NCI-H748 (cell line): ENCODE measurements around the gene NDUFB10.
"Not testable (repeated sequence)": the region's sequence is repeated elsewhere in the genome, so short reads cannot be mapped to it uniquely, and the experiment has no call there.

Source experiments
- DNase-seq: peaks from one replicate; lab custom pipeline; 2025; ENCODE audit not compliant: unreplicated experiment; lab: John Stamatoyannopoulos, UW

NDUFB10 gene

GRCh38 chr16:1959269-1960039, at the start of gene NDUFB10:
Gene NDUFB10, plus strand, starts transcription at chr16:1959538. Its CDS starts 87 bp downstream, at chr16:1959625.
- DNase-seq: peak; percentile 86

GRCh38 chr16:1909561-1910231, 49.6 kb upstream of the NDUFB10 start:
- peak; percentile 65 for DNase-seq

DNA sequence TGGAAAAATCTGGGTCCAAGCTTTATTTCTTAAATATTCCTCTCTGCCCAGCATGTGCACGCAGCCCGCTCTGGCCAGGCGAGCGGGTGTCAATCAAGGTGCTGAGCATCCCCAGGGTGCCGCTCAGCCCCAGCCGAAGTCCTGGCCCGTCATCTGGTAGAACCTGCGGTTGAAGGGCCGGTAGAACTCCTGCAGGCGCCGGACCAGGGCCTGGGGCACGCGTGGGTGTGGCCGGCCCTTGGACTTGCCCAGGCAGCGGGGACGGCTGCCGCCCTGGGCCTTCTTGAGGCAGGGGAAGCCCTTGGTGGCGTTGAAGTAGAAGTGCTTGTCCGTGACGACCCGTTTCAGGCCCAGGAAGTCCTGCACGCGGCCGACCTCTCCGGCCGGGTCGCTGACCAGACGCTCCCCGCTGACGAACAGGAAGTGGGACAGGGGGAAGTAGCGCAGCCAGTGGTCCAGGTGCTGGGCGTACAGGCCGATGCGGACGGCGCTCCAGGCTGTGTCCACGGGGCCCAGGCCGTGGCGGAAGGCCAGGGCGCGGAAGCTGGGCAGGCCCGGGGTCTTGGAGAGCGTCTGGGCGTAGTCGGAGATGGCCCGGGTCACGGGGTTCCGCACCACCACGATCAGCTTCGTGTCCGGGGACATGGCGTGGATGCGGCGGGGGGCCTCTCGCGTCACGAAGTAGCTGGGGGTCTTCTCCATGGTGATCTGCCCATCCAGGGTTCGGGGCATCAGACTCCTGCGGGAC, 47.7 kb upstream of the NDUFB10 start:
- no peak for DNase-seq

- no peak for DNase-seq
These were observed 47.2 kb upstream of the NDUFB10 start for GRCh38 chr16:1912215-1912543.

GRCh38 chr16:1913327-1914083, 45.8 kb upstream of the NDUFB10 start:
- peak; percentile 90 for DNase-seq

GRCh38 chr16:1914084-1914608, 45.2 kb upstream of the NDUFB10 start:
- no peak for DNase-seq

- DNase-seq: no peak
These were observed 44.4 kb upstream of the NDUFB10 start for GRCh38 chr16:1914988-1915387.

DNA sequence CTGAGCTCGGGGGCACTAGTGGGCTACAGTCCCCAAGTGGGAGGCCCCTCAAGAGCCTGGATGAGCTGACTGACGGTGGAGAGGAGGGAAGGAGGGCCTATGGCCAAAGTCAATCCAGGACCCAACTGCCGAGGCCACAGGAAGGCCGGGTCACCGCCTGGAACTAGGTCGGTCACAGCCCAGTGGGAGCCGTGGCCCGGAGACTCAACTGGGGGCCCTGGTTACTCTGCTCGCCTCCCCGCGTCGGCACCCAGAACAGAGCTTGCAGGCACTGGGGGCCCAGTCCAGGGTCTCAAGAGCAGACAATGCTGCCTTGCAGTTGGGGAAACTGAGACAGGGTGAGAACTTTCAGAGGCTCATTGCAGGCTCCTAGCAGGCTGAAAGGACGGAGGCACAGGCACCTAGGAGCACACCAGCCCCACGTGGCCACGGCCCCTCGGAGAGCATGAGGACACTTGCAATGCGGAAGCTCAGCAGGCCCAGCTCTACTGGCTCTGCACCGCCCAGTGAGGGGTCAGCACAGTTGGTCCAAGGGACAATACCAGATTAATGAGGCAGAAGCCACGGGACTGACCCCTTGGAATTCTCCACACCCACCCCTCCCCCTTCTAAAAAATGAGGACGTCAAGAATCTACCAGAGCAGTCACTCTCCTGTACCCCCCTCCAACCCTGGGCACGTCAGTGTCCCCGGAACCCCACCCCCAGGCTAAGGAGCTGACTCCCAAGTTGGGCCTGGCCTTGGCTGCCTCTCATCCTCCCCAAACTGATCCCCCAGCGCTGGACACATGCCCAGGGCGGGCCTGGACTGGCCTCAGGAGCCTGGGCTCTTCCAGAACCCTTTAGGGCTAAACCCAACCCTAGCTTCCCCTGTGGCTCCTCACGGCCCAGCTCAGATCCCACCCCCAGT, 43.4 kb upstream of the NDUFB10 start:
- no peak for DNase-seq

DNA sequence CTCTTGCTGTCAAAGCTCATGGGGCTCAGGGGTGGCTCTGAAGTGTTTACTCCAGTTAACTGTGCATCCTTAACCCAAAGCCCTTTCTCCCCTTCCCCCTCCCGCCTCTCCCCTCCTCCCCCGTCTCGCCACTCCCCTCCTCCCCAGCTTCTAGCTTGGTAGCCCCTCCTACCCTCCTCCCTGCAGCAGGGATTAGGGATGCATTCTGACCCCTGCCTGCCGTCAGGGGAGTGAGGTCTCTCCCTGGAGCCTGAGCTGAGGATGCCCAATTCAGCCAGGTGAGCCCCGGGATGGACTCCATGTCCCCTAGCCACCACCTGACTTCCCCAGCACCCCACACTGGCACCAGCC, 42.7 kb upstream of the NDUFB10 start:
- DNase-seq: no peak

GRCh38 chr16:1917056-1917664, 42.2 kb upstream of the NDUFB10 start:
- DNase-seq: peak; percentile 24

DNA sequence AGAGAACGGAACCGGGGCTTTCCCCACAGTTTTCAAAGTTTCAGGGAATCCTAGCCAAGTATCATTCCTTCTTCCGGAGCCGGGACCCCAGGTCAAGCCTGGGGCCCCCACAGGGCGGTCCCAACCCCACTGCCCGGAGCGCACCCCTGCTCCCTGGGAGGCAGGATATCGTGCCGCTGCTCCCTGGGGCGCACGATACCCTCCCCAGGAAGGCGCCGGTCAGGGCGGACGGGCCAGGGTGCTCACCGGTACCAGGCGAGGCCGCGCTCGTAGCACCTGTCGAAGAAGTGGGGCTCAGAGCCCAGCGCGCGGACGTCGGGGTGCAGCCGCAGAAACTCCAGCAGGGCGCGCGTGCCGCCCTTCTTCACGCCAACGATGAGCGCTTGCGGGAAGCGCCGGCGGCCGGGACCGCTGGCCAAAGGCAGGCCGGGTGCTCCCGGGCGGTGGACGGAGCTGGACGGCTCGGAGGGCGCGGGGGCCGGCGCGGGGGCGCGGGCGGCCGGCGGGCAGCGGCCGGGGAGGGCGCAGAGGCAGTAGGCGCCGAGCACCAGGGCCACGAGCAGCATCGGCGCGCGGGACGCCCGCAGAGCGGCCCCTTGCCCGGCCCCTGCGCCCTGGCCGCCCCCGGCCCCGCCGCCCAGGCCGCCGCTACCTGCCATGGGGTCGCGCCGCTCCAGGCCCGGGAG, 41.5 kb upstream of the NDUFB10 start:
- no peak for DNase-seq

- DNase-seq: peak; percentile 36
These were observed 40.7 kb upstream of the NDUFB10 start, which contains the start of gene HS3ST6 for GRCh38 chr16:1918351-1919326. Gene HS3ST6, minus strand, starts transcription at chr16:1918415. Its CDS starts 92 bp downstream, at chr16:1918323.

DNA sequence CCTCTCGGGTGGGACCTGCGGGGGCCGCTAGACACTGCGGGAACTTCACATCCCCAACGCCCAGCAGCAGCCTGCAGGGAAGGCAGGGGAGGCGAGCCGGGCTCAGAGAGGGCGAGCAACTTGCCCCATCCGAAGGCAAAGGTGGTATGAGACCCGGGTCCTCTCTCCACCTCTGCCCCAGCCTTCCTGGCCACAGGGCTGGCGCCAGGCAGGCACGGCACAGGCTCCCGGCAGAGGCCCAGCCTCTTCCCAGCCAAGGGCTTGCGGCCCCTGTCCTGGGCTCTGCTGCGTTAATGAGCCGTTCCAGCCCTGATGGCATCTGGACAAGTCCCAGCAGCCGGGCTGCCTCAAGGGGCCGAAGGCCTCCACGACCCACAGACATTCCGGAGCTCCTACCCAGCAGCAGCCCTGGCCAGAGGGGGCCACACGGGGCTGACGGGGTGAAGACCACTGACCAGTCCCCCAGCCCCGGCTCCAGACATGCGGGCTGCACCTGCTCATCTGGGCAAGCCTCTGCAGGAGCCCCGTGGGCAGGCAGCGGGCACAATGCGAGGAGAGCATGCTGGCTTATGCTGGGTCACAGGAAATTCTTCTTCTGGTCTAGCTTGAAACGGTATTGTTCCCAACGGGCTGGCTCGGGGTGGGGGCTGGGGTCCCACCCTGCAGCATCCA, 39.9 kb upstream of the NDUFB10 start:
- no peak for DNase-seq

GRCh38 chr16:1920122-1920521, 39.2 kb upstream of the NDUFB10 start:
- DNase-seq: not testable (repeated sequence)

DNA sequence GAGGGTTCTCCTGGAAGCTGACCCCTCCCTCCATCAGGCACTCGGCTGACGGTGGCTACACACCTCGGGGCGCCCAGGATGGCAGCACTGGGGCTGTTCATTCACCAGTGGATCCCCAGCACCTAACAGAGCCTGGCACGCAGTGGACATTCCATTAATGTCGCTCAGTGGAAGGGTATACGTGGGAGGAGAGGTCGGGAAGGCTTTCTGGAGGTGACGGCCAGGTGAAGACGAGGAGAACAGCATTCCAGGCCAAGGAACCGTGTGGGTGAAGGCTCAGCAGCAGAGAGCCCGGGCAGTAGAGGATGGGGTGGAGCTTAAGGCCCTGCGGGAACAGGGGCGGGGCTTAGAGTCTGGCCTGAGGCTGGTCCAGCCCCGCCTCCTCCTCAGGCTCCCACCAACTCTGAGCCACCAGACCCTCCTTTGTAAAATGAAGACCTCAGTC, 38.6 kb upstream of the NDUFB10 start:
- DNase-seq: peak; percentile 29

- DNase-seq: no peak
These were observed 37.0 kb upstream of the NDUFB10 start for GRCh38 chr16:1922357-1922756.
